ENCODE measurements around the gene CHST12. TPM values are rescaled to one million over a fixed set of nuclear protein-coding genes. Genes with fewer than 3 reads are reported as not detected.

Gene CHST12
- total and polyA plus RNA-seq, 2 of the 4 experiments (the other 2 are of a cell fraction): 3.8 to 27.0 TPM

GRCh38 chr7:2459674-2460073 is 56.3 kb downstream of the CHST12 start:
- Histone ChIP-seq H3K9ac (ENCODE audit: low read depth, low read length) (no peak overlapping the region), H4K8ac (ENCODE audit: low read depth in 2 of 2, low read length in 2 of 2) (no peak overlapping the region), H3K56ac (ENCODE audit: extremely low read depth, insufficient read depth, low read length) (no peak overlapping the region), H4K5ac (ENCODE audit: low read depth, low read length) (no peak overlapping the region), H3K23ac (ENCODE audit: low read depth, low read length) (no peak overlapping the region), H3K4ac (ENCODE audit: low read depth, low read length) (no peak overlapping the region), H3K79me1 (ENCODE audit: low read depth in 1 of 2, low read length in 2 of 2) (no peaks in the 10 kb centered on the region), H2AK9ac (replicated peaks; ENCODE audit: low read depth, low read length, poor library complexity) (no peak overlapping the region), H3K9me3 (ENCODE audit: control insufficient read depth, insufficient read depth, low read length) (peaks cover 3% of the 10 kb centered on the region), H2BK20ac (ENCODE audit: low read depth, low read length) (no peak overlapping the region), H3K4me3 (ENCODE audit: insufficient read depth, low read depth, low read length) (no peak overlapping the region), H3K9me1 (ENCODE audit: insufficient read depth, low read length) (0 out of 2 replicates have a peak, but pooled peaks cover 5% of the 10 kb centered on the region), H3K4me1 (ENCODE audit: control insufficient read depth, insufficient read depth, low read length) (no peaks in the 10 kb centered on the region; the same call in 1 of the 2 replicates), H4K91ac (ENCODE audit: insufficient read depth, low read depth, low read length) (no peak overlapping the region), H3K14ac (replicated peaks; ENCODE audit: low read depth, low read length) (no peak overlapping the region), H4K20me1 (ENCODE audit: insufficient read depth, low read length) (no peaks in the 10 kb centered on the region), H2BK120ac (ENCODE audit: low read depth, low read length) (no peak overlapping the region), H3K18ac (ENCODE audit: low read depth, low read length) (no peak overlapping the region), H3K36me3 (ENCODE audit: control insufficient read depth, insufficient read depth, low read length) (no peaks in the 10 kb centered on the region), H3K27me3 (ENCODE audit: control insufficient read depth, insufficient read depth, low read length) (no peaks in the 10 kb centered on the region), H2AFZ (replicated peaks; ENCODE audit: low read length, poor library complexity) (no peak overlapping the region), H3K4me2 (ENCODE audit: low read depth, low read length) (no peak overlapping the region), H2BK5ac (ENCODE audit: low read depth, low read length, poor library complexity, severe bottlenecking) (no peak overlapping the region), H3K27ac (ENCODE audit: insufficient read depth, low read length) (no peak overlapping the region), H2BK15ac (ENCODE audit: low read depth, low read length) (no peak overlapping the region), H2AK5ac (ENCODE audit: low read depth, low read length) (no peak overlapping the region)
- 89% methylated on average over 3 of the region's 8 CpGs; no CpG with 5 or more reads in 1 of the 2 experiments for WGBS, 2 experiments (ENCODE audit: extremely low coverage in 2 of 2, insufficient read length in 1 of 2)
- ATAC-seq (ENCODE audit: low read depth): no peak
- intact Hi-C loops (cut with micrococcal nuclease) (loop anchor here (10.0 kb wide), 1 partner anchor 55 kb away; the partner anchor contains the start of gene CHST12), dilution Hi-C loops (cut with HindIII; ENCODE audit: low sequenced_read_pairs, unreplicated experiment) (no loop called here), in situ Hi-C loops (cut with MboI; ENCODE audit: low sequenced_read_pairs) (no loop called here)
- ChIA-PET POLR2A (ENCODE audit: unreplicated experiment) (no interaction called here), CTCF (interaction anchor here (0.7 to 1.1 kb wide), 2 partner anchors 9 to 273 kb away, joined by 3 read pairs; no protein-coding TSS in a partner anchor)
- DNase-seq: no peak
- BruUV-seq (replicated peaks): no TSS peak
- TF ChIP-seq RFX5 (IDR thresholded peaks at IDR 0.05; ENCODE audit: low read depth, low read length): no peak
- TF ChIP-seq POLR2A (IDR thresholded peaks at IDR 0.05; ENCODE audit: low read depth, low read length): no peak
- TF ChIP-seq RCOR1 (IDR thresholded peaks at IDR 0.05; ENCODE audit: insufficient replicate concordance, low read length): no peak
- no peak for TF ChIP-seq FOS (IDR thresholded peaks at IDR 0.05; ENCODE audit: low read depth, low read length)
- no peak for TF ChIP-seq CTCF (conservative IDR thresholded peaks at IDR 0.05; ENCODE audit: low read depth, low read length)
- no peak for TF ChIP-seq NFE2L2 (IDR thresholded peaks at IDR 0.05; ENCODE audit: low read depth, low read length)
- no peak for TF ChIP-seq RAD21 (IDR thresholded peaks at IDR 0.05; ENCODE audit: low read length)
- no peak for TF ChIP-seq CHD1 (IDR thresholded peaks at IDR 0.05; ENCODE audit: low read depth, low read length)
- TF ChIP-seq MAZ (IDR thresholded peaks at IDR 0.05; ENCODE audit: borderline replicate concordance, low read depth, low read length): no peak
- TF ChIP-seq SMC3 (IDR thresholded peaks at IDR 0.05; ENCODE audit: low read depth, low read length): no peak
- no peak for TF ChIP-seq MAFK (IDR thresholded peaks at IDR 0.05; ENCODE audit: low read depth, low read length)
- TF ChIP-seq CEBPB (IDR thresholded peaks at IDR 0.05; ENCODE audit: low read depth, low read length): no peak
- no peak for TF ChIP-seq MXI1 (IDR thresholded peaks at IDR 0.05; ENCODE audit: borderline replicate concordance, low read depth, low read length)
- TF ChIP-seq, protein P1, sequence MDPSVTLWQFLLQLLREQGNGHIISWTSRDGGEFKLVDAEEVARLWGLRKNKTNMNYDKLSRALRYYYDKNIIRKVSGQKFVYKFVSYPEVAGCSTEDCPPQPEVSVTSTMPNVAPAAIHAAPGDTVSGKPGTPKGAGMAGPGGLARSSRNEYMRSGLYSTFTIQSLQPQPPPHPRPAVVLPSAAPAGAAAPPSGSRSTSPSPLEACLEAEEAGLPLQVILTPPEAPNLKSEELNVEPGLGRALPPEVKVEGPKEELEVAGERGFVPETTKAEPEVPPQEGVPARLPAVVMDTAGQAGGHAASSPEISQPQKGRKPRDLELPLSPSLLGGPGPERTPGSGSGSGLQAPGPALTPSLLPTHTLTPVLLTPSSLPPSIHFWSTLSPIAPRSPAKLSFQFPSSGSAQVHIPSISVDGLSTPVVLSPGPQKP (IDR thresholded peaks at IDR 0.05; ENCODE audit: borderline replicate concordance, low read depth, low read length): no peak
- no peak for TF ChIP-seq BHLHE40 (IDR thresholded peaks at IDR 0.05; ENCODE audit: low read depth, low read length)
- TF ChIP-seq, protein P2, sequence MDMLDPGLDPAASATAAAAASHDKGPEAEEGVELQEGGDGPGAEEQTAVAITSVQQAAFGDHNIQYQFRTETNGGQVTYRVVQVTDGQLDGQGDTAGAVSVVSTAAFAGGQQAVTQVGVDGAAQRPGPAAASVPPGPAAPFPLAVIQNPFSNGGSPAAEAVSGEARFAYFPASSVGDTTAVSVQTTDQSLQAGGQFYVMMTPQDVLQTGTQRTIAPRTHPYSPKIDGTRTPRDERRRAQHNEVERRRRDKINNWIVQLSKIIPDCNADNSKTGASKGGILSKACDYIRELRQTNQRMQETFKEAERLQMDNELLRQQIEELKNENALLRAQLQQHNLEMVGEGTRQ (IDR thresholded peaks at IDR 0.05; ENCODE audit: low read depth, low read length): no peak

All from IMR-90 (cell line).